WERI-Rb-1 (cell line): ENCODE results near the gene GPAM.

Experiments
- DNase-seq: peaks from one replicate; pipeline ENCODE4 v3.0.0-alpha.2; 2020
- H3K27ac ChIP-seq: fragments of 250-450 bp; sonication (Bioruptor Pico); 2 replicates; pipeline ENCODE4 v1.5.1; 2020; ENCODE audit warnings: mild to moderate bottlenecking, moderate library complexity
- H3K27me3 ChIP-seq: fragments of 250-450 bp; sonication (Bioruptor Pico); 2 replicates; pipeline ENCODE4 v1.5.1; 2021; ENCODE audit warnings: mild to moderate bottlenecking, low read depth, moderate library complexity; ENCODE audit not compliant: insufficient read depth, severe bottlenecking
- H3K36me3 ChIP-seq: fragments of 250-450 bp; sonication (Bioruptor Pico); 2 replicates; pipeline ENCODE4 v1.5.1; 2020; ENCODE audit warnings: mild to moderate bottlenecking, moderate library complexity
- H3K4me3 ChIP-seq: 2 replicates; pipeline ENCODE4 v1.5.1; 2011; ENCODE audit warnings: low read depth, mild to moderate bottlenecking, control low read depth, low read length
- H3K9me3 ChIP-seq: fragments of 250-450 bp; sonication (Bioruptor Pico); 2 replicates; pipeline ENCODE4 v1.5.1; 2021; ENCODE audit warnings: mild to moderate bottlenecking, moderate library complexity; ENCODE audit not compliant: severe bottlenecking
- CTCF ChIP-seq: IDR thresholded peaks from 2 replicates; pipeline ENCODE4 v1.5.1; 2011; ENCODE audit warnings: low read depth, mild to moderate bottlenecking, control low read depth, inconsistent platforms, low read length

Gene GPAM

DNA sequence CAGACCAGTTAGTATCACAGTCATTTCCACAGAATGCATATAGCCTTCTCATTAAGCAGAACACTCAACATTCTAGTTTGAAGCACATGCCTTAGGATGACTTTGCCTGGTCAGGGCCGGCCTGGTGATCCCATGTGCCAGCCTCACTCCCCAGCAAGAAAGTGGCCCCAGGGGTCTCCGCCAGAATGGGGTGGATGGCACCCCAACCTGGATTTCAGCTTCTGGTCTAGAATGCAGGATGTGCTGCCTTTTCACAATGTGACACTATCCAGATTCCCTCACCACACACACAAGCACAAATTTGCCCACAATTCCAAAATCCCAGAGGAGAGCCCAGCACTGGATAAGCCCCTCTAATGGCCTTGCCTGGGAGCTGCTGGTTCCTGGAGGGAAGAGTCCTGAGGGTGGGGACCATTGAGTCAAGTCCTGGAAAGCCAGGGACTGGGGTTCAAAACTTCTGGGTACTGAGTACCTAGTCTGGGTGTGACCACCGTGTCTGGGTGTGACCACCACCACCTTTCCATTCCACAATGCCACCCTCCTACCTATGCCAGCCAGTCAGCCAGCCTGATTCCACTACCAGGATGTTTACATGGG is 41.5 kb upstream of the GPAM start:
- TF ChIP-seq CTCF = no peak
- Histone ChIP-seq H3K4me3 (no peak overlapping the region), H3K36me3 (no peaks in the 10 kb centered on the region), H3K9me3 (no peaks in the 10 kb centered on the region), H3K27ac (no peak overlapping the region), H3K27me3 (no peaks in the 10 kb centered on the region)
- no peak for DNase-seq

GRCh38 chr10:112223725-112224124 is 40.2 kb upstream of the GPAM start:
- Histone ChIP-seq H3K36me3 (no peaks in the 10 kb centered on the region), H3K9me3 (no peaks in the 10 kb centered on the region), H3K27me3 (no peaks in the 10 kb centered on the region), H3K4me3 (no peak overlapping the region), H3K27ac (no peak overlapping the region)
- DNase-seq = no peak
- TF ChIP-seq CTCF = no peak

- DNase-seq = no peak
- no peaks in the 10 kb centered on the region for H3K9me3 ChIP-seq
- H3K36me3 ChIP-seq = no peaks in the 10 kb centered on the region
- H3K27ac ChIP-seq = no peak overlapping the region
- no peak overlapping the region for H3K4me3 ChIP-seq
- no peak for TF ChIP-seq CTCF
- no peaks in the 10 kb centered on the region for H3K27me3 ChIP-seq
Observed at GRCh38 chr10:112222799-112223198, 39.2 kb upstream of the GPAM start.

GRCh38 chr10:112221545-112221944 is 38.0 kb upstream of the GPAM start:
- H3K4me3 ChIP-seq = no peak overlapping the region
- no peak overlapping the region for H3K27ac ChIP-seq
- H3K27me3 ChIP-seq = no peaks in the 10 kb centered on the region
- TF ChIP-seq CTCF = no peak
- no peak for DNase-seq
- H3K9me3 ChIP-seq = no peaks in the 10 kb centered on the region
- no peaks in the 10 kb centered on the region for H3K36me3 ChIP-seq

- H3K27ac ChIP-seq = no peak overlapping the region
- no peak overlapping the region for H3K4me3 ChIP-seq
- TF ChIP-seq CTCF = no peak
- no peaks in the 10 kb centered on the region for H3K27me3 ChIP-seq
- no peak for DNase-seq
- H3K36me3 ChIP-seq = no peaks in the 10 kb centered on the region
- H3K9me3 ChIP-seq = no peaks in the 10 kb centered on the region
Observed at GRCh38 chr10:112218960-112219359, 35.4 kb upstream of the GPAM start.

DNA sequence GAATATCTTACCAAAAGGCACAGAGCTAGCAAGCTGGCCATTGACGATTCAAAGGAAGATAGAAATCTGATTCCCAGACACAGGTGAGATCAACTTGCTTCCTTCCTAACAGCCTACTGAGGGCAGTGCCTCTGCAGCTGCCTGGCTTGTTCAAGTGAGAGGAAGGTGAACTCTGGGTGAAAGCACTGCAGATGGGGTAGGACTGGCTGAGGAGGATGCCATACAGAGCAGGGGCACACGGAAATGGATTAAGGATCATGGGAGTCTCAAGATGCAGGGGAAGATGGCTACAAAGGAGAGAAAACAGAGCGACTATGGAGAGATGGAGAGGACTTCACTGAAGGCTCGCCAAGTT is 34.4 kb upstream of the GPAM start:
- Histone ChIP-seq H3K36me3 (no peaks in the 10 kb centered on the region), H3K9me3 (no peaks in the 10 kb centered on the region), H3K27ac (no peak overlapping the region), H3K27me3 (no peaks in the 10 kb centered on the region), H3K4me3 (no peak overlapping the region)
- DNase-seq = no peak
- TF ChIP-seq CTCF = no peak
